ENCODE measurements around the gene PCDH9.

- TF ChIP-seq, protein P1, sequence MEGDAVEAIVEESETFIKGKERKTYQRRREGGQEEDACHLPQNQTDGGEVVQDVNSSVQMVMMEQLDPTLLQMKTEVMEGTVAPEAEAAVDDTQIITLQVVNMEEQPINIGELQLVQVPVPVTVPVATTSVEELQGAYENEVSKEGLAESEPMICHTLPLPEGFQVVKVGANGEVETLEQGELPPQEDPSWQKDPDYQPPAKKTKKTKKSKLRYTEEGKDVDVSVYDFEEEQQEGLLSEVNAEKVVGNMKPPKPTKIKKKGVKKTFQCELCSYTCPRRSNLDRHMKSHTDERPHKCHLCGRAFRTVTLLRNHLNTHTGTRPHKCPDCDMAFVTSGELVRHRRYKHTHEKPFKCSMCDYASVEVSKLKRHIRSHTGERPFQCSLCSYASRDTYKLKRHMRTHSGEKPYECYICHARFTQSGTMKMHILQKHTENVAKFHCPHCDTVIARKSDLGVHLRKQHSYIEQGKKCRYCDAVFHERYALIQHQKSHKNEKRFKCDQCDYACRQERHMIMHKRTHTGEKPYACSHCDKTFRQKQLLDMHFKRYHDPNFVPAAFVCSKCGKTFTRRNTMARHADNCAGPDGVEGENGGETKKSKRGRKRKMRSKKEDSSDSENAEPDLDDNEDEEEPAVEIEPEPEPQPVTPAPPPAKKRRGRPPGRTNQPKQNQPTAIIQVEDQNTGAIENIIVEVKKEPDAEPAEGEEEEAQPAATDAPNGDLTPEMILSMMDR (IDR thresholded peaks at IDR 0.05), result no peak
- no peak for TF ChIP-seq POLR2A (IDR thresholded peaks at IDR 0.05)
Observed at GRCh38 chr13:67099494-67099893, 130.6 kb downstream of the PCDH9 start.
